NCI-H524 (cell line): ENCODE measurements around the gene XDH.

Source experiments
- DNase-seq, 2 experiments: peaks; one replicate each; lab custom pipeline; 2025; lab: John Stamatoyannopoulos, UW

The XDH gene

DNA sequence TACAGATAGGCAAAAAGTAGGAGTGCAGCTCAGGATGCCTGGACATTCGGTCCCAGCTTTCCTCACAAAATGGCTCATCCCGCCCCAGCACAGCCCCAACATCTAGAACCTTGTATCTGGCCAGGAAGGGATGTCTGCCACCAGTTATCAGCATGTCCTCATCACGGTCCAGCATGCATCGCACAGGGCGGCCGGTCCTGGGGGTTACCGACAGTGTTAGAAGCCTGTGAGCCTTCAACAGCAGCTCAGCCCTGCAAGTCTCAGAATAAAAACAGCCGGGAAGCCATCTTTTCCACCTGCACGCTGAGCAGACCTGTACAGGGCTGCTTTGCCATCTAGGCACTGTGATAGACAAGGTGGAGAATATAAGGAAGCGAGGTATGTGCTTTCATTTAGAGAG lies 49.2 kb downstream of the XDH start:
- DNase-seq: no peak

DNA sequence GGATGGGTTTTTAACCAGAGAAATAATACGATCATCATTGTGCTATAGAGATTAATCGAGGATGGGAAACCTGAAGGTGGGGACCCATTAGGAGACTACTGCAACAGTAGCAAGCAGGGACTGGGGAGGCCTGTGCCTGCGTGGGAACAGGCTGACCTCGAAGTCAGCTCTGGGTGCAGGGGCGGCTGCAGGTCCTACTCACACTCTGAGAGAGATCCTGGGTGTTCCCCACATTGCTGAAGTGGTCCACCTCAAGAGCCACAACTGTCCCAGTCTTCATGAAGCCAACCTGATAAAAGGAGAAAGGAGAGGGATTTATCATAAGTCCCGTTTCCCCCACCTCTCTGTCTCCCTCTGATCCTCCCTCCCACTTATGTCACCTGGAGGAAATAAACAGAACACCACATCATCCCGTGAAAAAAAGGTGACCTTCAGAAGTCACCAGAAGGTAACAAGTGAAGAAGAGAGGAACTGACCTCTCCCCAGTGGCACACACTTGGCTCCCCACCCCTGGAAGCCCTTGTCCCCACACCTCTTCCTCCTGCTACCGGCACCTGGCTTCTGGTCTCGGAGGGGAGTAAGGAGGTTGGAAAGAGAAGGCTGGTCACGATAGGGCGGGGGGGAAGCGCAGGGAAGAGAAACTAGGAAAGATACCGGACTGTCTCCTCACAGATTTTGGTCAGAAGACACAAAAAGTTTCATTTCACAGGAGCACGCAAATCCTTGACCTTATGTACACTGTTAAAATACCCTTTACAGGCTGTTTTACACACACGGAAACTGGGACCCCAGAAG lies 50.4 kb downstream of the XDH start:
- DNase-seq: no peak

DNA sequence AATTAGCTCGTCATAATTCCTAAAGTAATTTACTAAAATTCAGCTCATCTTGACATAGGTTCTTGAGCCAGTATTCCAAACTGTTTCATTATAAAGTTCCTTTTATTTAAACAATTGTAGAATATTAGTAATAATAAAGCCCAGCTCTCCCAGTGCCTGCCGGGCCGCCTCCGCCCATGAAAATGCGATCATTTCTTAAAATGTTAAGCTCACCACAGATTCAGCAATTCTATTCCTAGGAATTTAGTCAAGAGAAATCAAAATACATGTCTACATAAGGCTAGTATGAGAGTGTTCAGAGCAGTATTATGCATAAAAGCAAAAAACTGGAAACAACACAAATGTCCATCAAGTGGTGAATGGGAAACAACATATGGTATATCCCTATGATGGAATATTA lies 52.0 kb downstream of the XDH start:
- no peak for DNase-seq

DNA sequence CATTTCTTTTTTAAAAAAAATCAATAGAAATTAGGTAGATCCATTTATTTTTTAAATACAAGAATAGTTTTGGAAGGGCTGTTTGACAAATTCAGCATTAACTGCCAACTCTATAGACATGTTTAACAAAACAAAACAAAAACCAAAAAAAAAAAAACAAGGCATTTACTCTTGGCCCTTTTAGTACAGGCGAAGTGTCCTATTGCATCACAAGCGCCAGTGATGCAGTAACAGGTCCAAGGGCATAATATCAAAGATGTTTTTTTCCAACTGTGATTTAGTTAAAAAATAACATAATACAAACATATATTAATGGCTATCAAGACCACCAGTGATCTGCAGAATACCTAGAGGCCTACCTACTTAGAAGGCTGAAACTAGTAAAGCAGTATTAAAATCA lies 55.3 kb downstream of the XDH start:
- DNase-seq: no peak

DNA sequence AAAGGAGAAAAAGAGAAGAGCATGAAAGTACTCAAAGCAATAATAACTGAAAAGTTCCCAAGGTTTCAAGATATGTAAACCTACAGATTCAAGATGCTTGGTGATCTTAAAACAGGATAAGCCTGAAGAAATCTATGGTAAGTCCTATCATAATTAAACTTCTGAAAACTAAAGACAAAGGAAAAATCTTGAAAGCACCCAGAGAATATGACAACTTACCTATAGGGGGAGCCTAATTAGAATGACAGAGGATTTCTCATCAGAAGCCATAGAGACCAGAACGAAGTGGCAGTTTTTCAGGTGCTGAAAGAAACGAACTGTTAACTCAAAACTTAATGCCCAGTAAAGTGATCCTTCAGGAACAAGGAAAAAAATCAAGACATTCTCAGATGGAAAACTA lies 59.7 kb downstream of the XDH start:
- no peak for DNase-seq

DNA sequence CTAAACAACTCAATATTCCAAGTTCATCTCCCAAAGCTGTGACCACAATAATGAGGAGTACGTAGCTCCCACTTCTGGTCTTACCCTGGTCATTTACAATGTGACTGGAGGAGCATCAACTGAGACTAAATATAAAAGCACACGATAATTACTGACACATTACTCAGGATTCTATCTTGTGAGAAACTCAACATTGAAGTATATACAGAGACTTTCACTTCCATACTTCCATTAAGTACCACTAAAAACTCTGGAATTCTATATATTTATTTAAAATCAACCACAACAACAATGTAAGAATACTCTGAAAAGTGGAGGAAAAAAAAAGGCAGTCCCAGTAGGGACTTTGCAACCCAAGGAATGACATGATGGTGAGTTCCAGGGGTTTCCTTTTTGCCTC lies 61.4 kb downstream of the XDH start:
- no peak for DNase-seq

DNA sequence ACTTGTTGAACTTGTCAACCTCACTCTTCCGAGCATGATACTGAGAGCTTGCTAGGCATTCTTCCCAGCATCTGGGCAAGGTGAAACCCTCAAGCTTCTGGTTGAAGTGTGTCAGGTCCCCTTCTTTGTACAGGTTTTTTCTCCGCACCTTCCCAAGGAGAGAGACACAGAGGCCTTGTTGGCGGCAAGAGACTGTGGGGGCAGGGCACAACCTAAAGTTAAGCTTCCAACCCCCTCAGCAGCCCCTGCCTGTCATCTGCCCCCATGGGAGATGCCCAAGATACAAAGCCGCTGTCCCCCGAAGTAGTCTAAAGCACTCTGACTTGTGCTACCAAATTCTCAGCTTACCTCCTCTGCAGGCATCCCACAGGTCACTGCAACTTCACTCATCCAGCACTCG lies 64.9 kb downstream of the XDH start:
- DNase-seq: no peak

DNA sequence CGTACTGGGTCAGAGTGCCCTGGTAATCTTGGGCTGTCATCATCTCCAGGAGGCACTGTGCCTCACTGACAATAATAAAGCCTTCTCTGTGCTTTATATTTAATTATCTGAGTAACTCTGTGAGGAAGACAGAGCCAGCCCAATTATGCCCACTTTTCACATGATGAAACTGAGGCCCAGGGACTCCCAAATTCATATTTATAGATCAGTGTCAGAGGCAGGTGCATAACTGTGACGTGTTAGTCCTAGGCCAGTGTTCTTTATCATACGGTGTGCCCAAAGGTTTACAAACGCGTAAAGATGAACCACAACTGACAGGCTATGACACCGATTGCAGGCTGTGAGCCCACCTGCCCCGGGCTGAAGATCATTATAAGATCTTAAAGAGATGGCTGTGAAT lies 65.4 kb downstream of the XDH start:
- DNase-seq: no peak

DNA sequence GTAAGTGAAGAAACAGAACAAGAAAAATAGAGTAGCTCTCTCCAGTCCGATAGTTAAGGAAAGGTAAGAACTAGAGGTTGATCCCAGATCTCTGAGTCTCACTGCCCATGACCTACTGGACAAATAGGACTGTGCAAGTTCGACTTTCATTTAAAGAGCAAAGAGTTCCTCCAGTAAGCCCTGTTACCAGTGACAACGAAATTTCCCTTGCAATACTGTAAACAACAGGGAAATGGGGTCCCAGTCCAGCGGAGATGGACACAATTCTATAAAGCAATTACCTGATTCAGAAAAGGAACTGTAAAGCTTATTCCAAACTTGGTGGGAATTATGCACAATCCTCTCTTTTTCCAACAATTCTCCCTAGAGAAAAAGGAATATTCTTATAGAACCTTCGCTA lies 65.9 kb downstream of the XDH start:
- no peak for DNase-seq

DNA sequence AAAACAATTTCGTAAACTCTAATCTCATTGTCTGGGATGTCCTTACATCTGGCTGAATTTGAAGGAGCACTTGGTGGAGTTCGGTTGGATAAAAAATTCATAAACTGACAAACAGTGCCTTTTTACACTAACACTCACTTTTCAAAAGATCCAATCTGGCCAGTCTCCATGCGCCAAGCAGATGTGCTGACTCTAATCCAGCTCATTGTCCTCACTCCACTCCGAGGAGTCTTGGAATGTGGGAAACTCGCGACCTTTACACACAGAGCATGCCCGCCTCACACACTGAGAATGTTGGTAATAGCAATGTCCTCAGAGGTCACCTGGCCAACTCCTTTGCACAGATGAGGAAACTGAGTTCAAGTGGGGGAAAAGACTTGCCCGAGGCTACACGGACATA lies 66.8 kb downstream of the XDH start:
- DNase-seq: no peak

DNA sequence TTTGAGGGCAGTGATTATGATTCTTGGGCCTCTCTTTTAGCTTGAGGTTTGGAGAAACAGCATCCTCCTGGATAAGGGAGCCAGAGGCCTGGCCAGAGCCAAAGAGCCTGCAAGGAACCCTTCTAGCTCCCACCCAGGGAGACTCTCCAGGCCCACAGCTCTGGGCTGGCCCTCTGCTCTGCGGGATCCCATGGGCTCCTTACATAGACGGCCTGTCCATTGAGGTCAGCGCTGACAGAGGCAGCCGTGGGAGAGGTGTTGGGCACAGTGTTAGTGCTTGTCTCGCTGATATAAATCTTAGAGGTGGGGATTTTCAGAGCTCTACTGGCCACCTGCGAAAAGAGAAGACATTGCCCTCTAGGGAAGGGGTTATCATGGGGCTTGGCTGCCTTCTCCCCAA lies 67.2 kb downstream of the XDH start:
- no peak for DNase-seq

DNA sequence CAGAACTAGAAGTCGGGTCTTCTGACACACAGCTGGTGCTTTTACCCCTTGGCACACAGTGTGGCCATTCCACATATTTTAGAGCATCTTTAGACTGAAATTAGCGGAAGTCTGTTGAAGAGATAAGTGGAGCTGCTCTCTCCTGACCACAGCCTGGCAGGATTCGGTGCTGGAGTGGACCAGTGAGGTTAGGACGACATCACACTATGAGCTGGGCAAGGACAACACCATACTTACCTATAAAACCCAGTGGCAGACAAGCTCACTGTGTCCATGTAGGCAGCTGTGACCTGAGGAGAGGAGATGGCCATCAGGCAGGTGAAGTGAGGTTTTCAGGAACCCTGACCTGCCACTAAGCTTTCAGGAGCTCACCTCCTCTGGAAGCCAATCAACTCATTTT lies 70.1 kb downstream of the XDH start:
- DNase-seq: no peak

DNA sequence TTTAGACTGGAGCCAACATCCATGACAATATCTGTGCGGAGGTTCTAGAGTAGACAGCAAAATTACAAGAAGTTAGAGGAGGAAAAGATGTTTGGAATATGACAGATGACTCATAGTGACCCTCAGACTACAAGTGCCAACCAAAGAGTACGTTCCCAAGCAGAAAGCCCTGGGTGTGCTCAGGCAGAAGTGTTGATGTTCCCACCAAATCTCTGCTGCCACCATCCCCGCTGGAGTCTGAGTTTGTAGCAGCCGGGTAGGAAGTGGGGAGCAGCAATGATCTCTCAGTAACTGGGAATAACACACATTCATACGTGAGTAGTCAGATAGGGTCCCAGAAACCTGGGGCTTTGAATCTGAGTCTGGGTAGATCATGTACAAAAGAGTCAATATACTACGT lies 73.2 kb downstream of the XDH start:
- DNase-seq: no peak

DNA sequence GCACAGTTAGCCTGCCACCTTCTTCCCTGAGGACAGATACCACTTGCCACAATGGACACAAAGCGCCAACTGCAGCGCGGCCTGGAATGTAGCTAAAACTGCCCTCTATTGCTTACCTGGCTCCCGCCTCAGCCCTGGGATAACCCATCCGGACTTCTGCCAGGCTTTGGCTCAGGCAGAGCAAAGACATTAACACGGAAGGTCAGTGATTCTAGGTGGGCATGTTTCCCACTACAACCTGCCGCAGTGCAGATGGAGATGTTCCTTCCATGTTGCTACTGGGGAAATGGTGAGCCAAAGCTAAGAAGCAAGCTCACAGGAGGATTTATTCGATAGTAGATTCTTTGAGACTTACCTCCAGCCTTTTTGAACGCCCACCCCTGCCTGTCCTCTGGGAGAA lies 74.8 kb downstream of the XDH start:
- no peak for DNase-seq

DNA sequence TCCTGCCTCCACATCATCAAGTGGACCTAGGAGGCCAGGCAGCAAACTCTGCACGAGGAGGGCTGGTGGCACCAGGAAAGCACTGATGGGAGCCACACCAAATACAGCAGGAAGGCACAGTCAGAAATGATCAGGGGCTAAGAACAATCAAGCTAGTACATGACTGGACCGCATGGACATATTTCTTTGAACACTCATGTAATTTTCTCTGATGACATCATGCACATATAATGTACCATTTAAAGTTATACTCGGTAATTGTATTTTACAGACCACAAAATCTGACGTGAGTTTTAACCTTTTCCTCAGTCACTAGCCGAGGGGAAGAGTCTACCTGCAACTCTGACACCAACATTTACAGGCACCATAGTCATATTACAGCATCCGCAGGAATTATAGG lies 76.7 kb downstream of the XDH start:
- no peak for DNase-seq

DNA sequence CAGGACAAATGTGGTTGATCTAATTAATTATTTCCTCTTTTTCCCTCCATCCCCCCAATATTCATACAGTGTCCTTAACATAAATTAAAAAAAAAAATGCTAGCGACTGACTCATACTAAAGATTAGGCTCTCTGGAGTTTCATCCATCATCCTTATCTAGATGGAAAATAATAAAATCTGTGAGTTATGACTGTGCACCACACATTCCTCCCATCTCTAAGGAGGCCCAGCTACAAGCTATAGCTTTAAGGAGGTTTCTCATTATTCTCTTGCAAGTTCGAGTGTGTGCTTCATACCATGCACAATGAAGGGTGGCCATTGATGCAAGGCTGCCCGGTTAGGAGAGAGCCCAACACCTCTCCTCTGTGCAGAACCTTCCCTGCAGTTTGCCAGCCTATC lies 77.3 kb downstream of the XDH start:
- DNase-seq: no peak

DNA sequence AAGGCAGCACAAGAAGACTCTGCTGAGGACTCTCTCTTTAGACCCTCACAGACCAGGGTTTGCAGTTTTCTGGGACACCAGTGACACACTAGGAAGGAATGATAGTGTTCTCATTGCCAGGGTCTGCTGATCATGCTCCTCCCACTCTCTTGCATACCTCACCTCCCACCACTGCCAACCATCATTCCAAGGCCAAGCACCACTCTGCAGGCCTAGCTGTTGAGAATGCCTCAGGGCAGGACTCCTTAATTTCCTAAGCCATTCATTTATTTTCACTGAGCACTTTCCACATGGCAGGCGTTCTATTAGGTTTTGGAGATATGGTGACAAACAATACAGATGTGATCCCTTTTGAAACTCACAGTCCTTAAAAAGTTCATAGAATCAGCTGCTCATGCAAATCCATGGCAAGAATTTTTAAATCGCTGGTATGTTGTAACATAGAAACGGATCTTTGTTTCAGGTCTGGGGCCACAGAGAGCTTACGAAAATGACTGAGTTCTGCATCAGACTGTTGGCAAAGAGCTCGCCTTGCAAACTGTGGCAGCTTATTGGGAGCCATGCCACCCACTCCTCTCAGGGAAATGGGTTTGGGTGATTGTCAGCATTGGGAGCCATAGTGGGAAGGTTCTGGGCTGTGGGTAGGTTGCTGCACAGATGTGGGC lies 78.5 kb downstream of the XDH start:
- no peak for DNase-seq

DNA sequence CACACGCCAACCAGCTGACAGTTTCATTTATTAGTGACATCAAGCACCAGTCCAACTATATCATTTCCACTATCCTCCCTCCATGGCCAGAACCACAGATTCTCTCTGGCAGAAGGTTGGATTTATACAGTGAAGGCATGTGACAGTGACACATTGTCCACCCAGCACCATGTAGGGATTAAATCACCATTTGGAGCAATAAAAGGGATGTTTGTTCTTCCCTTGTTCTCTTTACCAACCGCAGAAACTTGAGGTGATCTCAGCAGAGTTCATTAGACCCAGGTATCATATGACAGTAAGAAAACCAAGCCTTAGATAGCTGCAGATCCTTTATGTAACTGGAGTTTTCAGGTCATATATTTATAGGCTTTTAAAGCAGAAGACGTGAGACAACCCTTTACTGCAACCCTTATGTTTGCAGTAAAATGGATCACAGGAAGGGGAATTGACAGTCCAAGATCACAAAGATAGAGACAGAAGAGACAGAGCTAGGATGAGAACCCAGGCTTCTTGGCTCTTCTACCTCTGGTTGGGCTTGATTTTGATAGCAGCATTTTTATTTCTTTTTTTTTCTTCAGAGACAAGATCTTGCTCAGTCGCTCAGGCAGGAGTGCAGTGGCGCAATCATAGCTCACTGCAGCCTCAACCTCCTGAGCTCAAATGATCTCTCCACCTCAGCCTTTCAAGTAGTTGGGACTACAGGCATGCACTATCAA lies 80.1 kb downstream of the XDH start:
- no peak for DNase-seq

DNA sequence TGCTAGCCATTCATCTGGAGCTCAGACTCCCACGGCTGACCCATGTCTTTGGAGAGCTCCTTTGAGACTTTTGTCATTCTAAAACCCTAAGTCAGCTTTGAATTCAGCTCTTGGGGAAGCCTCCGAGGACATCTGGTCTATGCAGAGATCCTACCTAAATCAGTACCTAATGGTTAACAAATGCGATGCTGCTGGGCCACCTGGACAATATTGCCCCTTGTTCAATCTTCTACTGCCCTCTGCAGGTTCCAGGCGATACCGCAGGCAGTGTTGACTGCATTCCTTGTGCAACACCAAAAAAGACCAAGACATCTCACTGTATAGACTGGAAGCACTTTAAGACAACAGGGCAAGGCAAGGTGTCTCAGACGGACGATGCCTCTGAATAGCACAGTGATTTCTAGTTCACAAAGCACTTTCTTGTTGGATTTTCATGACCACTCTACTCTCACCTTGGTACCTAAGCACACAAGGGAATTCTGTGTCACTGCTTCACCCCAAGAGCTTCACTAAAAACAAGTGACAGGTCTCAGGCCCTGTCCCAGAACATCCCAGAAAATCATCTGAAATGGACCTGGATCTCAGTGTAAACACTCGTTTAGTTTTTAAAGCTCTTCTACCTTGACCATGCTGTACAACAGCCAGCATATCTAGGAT lies 80.9 kb downstream of the XDH start:
- DNase-seq: peak; percentile 60 to 94

DNA sequence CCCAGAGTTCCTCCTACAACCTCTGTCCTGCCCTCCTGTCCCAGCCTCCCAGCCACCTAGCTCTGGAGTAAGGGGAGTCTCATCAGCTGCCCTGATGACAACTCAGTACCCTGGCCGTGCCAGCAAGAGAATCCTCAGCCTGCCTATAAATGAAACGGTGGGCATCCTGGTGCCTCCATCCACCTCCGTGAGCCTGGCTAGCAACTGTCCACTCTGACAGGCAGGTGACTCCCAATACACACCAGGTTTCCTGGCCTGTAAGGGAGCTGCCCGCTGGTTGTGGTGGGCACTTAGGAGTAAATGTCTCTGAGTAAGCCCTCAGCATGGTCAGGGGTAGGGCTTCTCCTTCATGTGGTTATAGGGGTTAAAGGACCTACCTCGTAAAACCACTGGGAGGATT lies 81.5 kb downstream of the XDH start:
- DNase-seq: no peak

DNA sequence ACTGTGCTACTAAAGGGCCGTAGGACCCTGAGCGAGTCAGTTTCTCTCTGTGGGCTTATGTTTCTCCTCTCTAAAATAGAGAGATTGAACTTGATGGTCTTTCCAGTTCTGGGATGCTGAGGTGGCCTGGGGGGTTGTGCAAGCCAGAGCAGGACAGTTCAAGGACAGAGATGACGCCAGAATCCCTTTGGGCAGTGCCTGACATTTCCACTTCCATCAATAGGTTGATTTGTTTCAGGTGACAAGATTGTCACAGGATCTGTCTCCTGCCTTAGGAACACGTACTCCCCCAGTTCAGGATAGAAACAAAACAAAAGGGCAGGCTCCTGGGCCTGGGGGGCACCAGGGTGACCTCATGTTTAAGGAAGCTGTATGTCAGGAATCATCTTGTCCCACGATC lies 82.0 kb downstream of the XDH start:
- no peak for DNase-seq

DNA sequence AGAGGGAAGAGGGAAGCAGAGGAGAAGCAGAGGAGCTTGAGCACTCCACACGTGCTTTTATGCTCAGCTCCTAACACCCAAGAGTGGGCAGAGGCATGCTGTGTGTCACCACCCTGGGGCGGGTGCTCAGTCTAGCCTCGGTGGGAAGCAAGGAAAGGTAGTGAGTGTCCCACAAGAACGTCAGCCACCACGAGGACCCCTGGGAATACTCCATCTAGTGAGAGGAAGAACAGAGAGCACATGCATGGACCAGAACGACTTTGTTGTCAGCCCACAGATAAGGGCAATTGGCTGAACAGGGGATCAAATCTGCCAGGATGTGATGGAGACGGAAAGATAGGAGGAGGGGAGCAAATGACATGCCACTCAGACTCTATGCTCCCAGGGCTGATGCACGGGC lies 83.4 kb downstream of the XDH start:
- no peak for DNase-seq

DNA sequence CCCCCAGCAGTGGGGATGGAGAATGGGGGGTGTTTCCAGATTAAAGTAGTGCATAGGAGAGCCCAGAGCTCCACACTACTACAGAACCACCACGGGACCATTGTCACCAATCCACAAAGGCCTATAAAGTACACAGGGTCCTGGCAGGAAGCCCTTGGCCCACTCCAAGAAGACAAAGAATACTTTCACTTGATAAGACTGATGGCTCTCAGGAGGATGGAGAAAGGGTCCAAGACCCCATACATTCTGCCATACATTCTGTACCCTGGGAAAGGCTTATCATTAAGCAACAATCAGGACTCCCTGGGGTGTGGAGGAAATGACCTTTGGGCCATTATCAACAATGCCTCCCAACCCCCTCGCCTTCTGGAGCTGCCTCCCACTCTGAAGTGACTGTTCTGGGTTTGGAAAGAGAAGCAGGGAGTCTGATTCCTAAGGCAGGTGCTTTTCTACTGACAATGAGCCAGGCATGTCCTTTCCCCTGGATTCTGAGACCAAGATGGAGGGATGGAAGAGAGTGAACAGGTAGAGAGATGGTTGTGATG lies 85.4 kb downstream of the XDH start:
- DNase-seq: no peak
